ENCODE measurements around the gene TUBB1. TPM values are rescaled to one million over a fixed set of nuclear protein-coding genes. Genes with fewer than 3 reads are reported as not detected.

The TUBB1 gene
- total RNA-seq (2016; rRNA removed; fragmentation: Illumina TruSeq; extraction: Trizol) (0.11 and 0.17 TPM in 2 replicates), polyA plus RNA-seq (2011; rRNA removed) (51.5 and 57.6 TPM in 2 replicates), polyA minus RNA-seq (2011; rRNA and poly(A)+ RNA removed; ENCODE audit: low replicate concordance) (47.0 TPM in 1 of 2 replicates, not detected in the other), Bru-seq, nascent RNA (percentile 49 among the genes with signal in this experiment), BruChase-seq, experiment 1, labeled RNA remaining after a 6-hour chase (percentile 61 among the genes with signal in this experiment), BruChase-seq, experiment 2, labeled RNA remaining after a 2-hour chase (percentile 58 among the genes with signal in this experiment)
- total RNA-seq (2016; cell fraction: cytosol; rRNA removed; fragmentation: Illumina TruSeq; extraction: Trizol; ENCODE audit: low read depth): not detected in 2 replicates
- total RNA-seq (2016; cell fraction: insoluble cytoplasmic fraction; rRNA removed; fragmentation: Illumina TruSeq; extraction: Trizol): 0.17 and 0.25 TPM in 2 replicates
- 0.07 TPM in 1 of 2 replicates, not detected in the other for total RNA-seq (2016; cell fraction: membrane; rRNA removed; fragmentation: Illumina TruSeq; extraction: Trizol)
- total RNA-seq (2016; cell fraction: nucleus; rRNA removed; fragmentation: Illumina TruSeq; extraction: Trizol): 0.09 and 0.16 TPM in 2 replicates
- polyA plus RNA-seq (2011; cell fraction: cytosol; rRNA removed): 32.3 and 32.4 TPM in 2 replicates
- polyA plus RNA-seq (2011; cell fraction: nucleus; rRNA removed): 71.8 and 73.9 TPM in 2 replicates
- 7.2 and 22.3 TPM in 2 replicates for polyA plus RNA-seq (2012)
- polyA plus RNA-seq (2016; cell fraction: cytosol; fragmentation: Illumina TruSeq; extraction: Trizol; ENCODE audit: low read depth): 0.03 TPM in 1 of 2 replicates, not detected in the other
- 0.23 and 0.33 TPM in 2 replicates for polyA plus RNA-seq (2016; cell fraction: insoluble cytoplasmic fraction; fragmentation: Illumina TruSeq; extraction: Trizol; ENCODE audit: low read depth)
- polyA plus RNA-seq (2016; cell fraction: membrane; fragmentation: Illumina TruSeq; extraction: Trizol; ENCODE audit: low read depth): 0.05 and 0.07 TPM in 2 replicates
- 0.33 and 0.59 TPM in 2 replicates for polyA plus RNA-seq (2016; cell fraction: nucleus; fragmentation: Illumina TruSeq; extraction: Trizol; ENCODE audit: insufficient read depth, low read depth)
- polyA minus RNA-seq (2011; cell fraction: cytosol; rRNA and poly(A)+ RNA removed): 17.2 and 17.4 TPM in 2 replicates
- polyA minus RNA-seq (2011; cell fraction: nucleus; rRNA and poly(A)+ RNA removed): 20.1 and 23.4 TPM in 2 replicates
- long read RNA-seq, experiment 1, partial matches to known transcripts: 3 of 12 reads
- long read RNA-seq, experiment 1, other reads (novel, unspliced or antisense): 9 of 12 reads
- long read RNA-seq, experiment 2, partial matches to known transcripts: 1 of 6 reads
- long read RNA-seq, experiment 2, other reads (novel, unspliced or antisense): 5 of 6 reads

DNA sequence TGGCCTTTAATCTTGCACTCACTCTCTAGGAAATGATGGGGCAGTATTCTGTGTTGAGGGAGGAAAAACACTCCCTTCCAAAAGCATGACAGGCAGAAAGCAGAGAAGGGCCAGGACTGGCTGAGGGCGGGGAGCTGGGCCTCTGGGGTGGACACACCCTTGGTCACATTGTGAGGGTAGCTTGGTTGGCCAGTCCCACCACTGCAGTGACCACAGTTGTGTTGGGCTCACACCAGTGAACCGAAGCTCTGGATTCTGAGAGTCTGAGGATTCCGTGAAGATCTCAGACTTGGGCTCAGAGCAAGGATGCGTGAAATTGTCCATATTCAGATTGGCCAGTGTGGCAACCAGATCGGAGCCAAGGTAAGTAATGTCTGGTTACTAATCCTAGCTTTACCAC is at the start of gene TUBB1:
Gene TUBB1, plus strand, starts transcription at position 213 of the 400 bp plus-strand sequence. Its CDS starts 94 bp downstream, at position 307.
- Histone ChIP-seq H3K27ac (ENCODE audit: extremely low read length, insufficient read depth, low read length) (no peak within 1 kb of the TSS), H3K9ac (ENCODE audit: insufficient read depth, low read depth, low read length) (no peak within 1 kb of the TSS), H3K36me3 (replicated peaks in 1 of 2; ENCODE audit: control insufficient read depth in 1 of 2, insufficient read depth in 2 of 2, low read length in 2 of 2) (peaks cover 4 to 20% of the 10 kb centered on the region in 2 experiments; a peak in 4 of 5 replicates), H2AFZ (ENCODE audit: low read length) (no peak within 1 kb of the TSS), H3K4me2 (ENCODE audit: low read depth, low read length) (no peak within 1 kb of the TSS), H4K20me1 (ENCODE audit: insufficient read depth, low read length) (no peaks in the 10 kb centered on the region), H3K27me3 (ENCODE audit: control insufficient read depth in 1 of 2, insufficient read depth in 2 of 2, low read length in 2 of 2) (no peaks in the 10 kb centered on the region), H3K4me3 (replicated peaks in 1 of 3; ENCODE audit: insufficient read depth in 1 of 3, low read depth in 2 of 3, low read length in 3 of 3) (no peak within 1 kb of the TSS), H3K4me1 (ENCODE audit: insufficient read depth, low read length) (peaks cover 52% of the 10 kb centered on the region), H3K79me2 (ENCODE audit: insufficient read depth, low read length) (peaks cover 3% of the 10 kb centered on the region), H3K9me3 (ENCODE audit: low read length) (no peaks in the 10 kb centered on the region)
- intact Hi-C loops (cut with micrococcal nuclease; ENCODE audit: unreplicated experiment): loop anchor here (5.0 kb wide), 1 partner anchor 37 kb away; the partner anchor contains the start of gene NELFCD
- in situ Hi-C loops (cut with HindIII; ENCODE audit: extremely low pct_ligation_motif_present, low pct_unique_long_range_greater_than_20kb): no loop called here
- WGBS (ENCODE audit: low lambda C conversion rate): 96% methylated on average over 5 of the region's 5 CpGs
- FAIRE-seq (no peak), ATAC-seq (no peak), DNase-seq (ENCODE audit: low spot score) (no peak)
- BruUV-seq (replicated peaks): no TSS peak
- ChIA-PET POLR2A (interaction anchor here (7.7 kb wide), 1 partner anchor 13 kb away, joined by 61 read pairs; the partner anchor contains the start of gene ATP5F1E), CTCF (ENCODE audit: low intra/inter-chr PET ratio, low total read pairs) (no interaction called here)
- TF ChIP-seq, protein P1, sequence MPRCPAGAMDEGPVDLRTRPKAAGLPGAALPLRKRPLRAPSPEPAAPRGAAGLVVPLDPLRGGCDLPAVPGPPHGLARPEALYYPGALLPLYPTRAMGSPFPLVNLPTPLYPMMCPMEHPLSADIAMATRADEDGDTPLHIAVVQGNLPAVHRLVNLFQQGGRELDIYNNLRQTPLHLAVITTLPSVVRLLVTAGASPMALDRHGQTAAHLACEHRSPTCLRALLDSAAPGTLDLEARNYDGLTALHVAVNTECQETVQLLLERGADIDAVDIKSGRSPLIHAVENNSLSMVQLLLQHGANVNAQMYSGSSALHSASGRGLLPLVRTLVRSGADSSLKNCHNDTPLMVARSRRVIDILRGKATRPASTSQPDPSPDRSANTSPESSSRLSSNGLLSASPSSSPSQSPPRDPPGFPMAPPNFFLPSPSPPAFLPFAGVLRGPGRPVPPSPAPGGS (CRISPR knock-in tag; IDR thresholded peaks at IDR 0.05): no peak
- peak; percentile 12; the same call in 1 of the 2 replicates for TF ChIP-seq NFKB2 (CRISPR knock-in tag; IDR thresholded peaks at IDR 0.05; ENCODE audit: borderline replicate concordance)
- TF ChIP-seq TMF1 (CRISPR knock-in tag; IDR thresholded peaks at IDR 0.05; ENCODE audit: low read depth): no peak
- no peak for TF ChIP-seq SP140L (CRISPR knock-in tag; IDR thresholded peaks at IDR 0.05; ENCODE audit: borderline replicate concordance)
- TF ChIP-seq CEBPZ (IDR thresholded peaks at IDR 0.05; ENCODE audit: low read length): no peak
- TF ChIP-seq MAZ (IDR thresholded peaks at IDR 0.05; ENCODE audit: borderline replicate concordance, low read depth, low read length): no peak
- no peak for TF ChIP-seq MAZ (CRISPR knock-in tag; IDR thresholded peaks at IDR 0.05; ENCODE audit: low read depth)
- no peak for TF ChIP-seq AHR (CRISPR knock-in tag; IDR thresholded peaks at IDR 0.05)
- TF ChIP-seq RCOR2 (CRISPR knock-in tag; IDR thresholded peaks at IDR 0.05): no peak
- no peak for TF ChIP-seq DR1 (CRISPR knock-in tag; IDR thresholded peaks at IDR 0.05)
- no peak for TF ChIP-seq NFKBIZ (CRISPR knock-in tag; IDR thresholded peaks at IDR 0.05)
- peak; percentile 40; the same call in 1 of the 2 replicates for TF ChIP-seq RBFOX2 (IDR thresholded peaks at IDR 0.05; ENCODE audit: low read depth, low read length)
- no peak for TF ChIP-seq ZNF121 (CRISPR knock-in tag; IDR thresholded peaks at IDR 0.05)
